HG03159 (cell line): Measurements from ENCODE around the gene CRYGB.

Experiments
- ATAC-seq: cut with Tn5 transposase; IDR thresholded peaks from one replicate; pipeline ENCODE4 v1.9.1; 2021; ENCODE audit warnings: mild to moderate bottlenecking, moderate library complexity; ENCODE audit not compliant: unreplicated experiment

Gene CRYGB, protein sequence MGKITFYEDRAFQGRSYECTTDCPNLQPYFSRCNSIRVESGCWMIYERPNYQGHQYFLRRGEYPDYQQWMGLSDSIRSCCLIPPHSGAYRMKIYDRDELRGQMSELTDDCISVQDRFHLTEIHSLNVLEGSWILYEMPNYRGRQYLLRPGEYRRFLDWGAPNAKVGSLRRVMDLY

GRCh38 chr2:208146006-208146405, at the start of gene CRYGB:
Gene CRYGB (minus strand): TSS chr2:208146158. CDS start chr2:208146120, 38 bp downstream.
- ATAC-seq, result no peak

- ATAC-seq, result no peak
These were observed 49.6 kb upstream of the CRYGB start for GRCh38 chr2:208195531-208195930.

- ATAC-seq, result no peak
These were observed 46.8 kb upstream of the CRYGB start for GRCh38 chr2:208192611-208193236.

- no peak for ATAC-seq
These were observed 44.0 kb upstream of the CRYGB start, which contains the start of gene C2orf80 for GRCh38 chr2:208189810-208190503. Gene C2orf80 (minus strand): TSS chr2:208190030. CDS start chr2:208186986, 3,044 bp downstream.

- ATAC-seq, result no peak
These were observed 43.3 kb upstream of the CRYGB start for GRCh38 chr2:208189069-208189809.

GRCh38 chr2:208186893-208187292, 40.9 kb upstream of the CRYGB start:
- no peak for ATAC-seq

- ATAC-seq, result no peak
These were observed 40.5 kb upstream of the CRYGB start for GRCh38 chr2:208186465-208186864.

DNA sequence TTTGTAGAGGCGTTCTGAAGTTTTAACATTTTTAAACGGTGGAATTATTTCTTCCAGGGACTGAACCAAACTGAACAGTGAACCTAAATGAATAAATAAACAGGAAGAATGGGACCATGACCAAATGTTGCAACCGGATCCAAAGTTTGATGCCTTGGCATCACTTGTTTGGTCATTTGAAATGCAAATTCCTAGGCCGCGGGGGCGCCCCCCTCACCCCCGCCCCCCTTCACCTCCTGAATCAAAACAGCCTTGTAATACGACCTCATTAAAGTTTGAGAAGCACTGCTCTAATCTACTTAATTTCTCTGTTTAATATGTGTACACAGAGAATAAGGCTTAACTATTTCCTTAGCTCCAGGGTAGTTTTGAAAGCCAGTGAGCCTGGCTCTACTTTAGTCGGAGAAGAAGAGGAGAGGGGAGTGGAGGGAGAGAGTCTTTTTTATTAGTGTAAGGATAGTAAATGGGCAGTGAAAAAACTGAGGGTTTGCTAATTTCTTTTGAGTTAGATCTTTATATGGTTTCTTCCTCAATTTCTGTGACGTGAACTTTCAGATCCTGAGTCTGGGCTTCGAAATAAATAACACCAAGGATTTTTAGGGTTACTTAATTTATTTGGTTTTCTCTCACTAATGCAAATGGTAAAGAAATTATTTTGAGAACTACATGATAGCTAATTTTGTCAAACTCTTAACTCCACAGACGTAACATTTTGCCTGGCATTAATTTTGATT, 38.2 kb upstream of the CRYGB start:
- ATAC-seq, result no peak

- no peak for ATAC-seq
These were observed 37.6 kb upstream of the CRYGB start for GRCh38 chr2:208183526-208183925.

- ATAC-seq, result no peak
These were observed 36.9 kb upstream of the CRYGB start for GRCh38 chr2:208182835-208183234.

GRCh38 chr2:208179028-208179609, 33.2 kb upstream of the CRYGB start:
- no peak for ATAC-seq

DNA sequence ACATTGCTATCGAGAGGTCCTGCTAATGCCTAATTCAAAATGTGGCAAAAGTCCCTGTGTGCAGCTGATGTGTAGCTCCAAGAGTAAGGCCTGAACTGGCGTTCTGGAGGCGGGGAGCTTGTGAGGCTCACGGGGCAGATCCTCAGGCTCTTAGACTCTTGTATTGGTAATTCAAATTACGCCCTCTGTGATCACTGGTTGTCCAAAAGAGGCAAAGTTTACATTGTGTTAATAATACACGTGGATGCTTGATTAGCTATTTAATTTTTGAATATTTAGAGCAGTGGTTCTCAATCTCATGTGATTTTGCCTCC, 29.8 kb upstream of the CRYGB start:
- ATAC-seq, result no peak

- ATAC-seq, result peak; percentile 98
These were observed 29.3 kb upstream of the CRYGB start for GRCh38 chr2:208175069-208175839.

DNA sequence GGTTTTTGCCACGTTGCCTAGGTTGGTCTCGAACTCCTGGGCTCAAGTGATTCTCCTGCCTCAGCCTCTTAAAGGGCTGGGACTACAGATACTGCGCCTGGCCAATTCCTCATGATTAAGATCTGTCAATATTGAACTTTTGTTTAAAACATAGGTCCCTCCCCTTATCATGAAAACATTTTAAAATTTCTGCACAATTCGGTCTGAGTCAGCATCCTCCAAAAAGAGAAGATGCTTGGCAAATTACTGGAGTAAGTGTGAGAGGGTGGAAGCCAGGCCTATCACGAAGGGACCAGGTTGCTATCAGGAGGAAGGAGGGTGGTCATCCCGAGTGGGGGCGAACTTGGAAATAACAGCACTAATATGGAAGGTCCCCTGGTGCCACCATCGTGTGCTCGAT, 28.2 kb upstream of the CRYGB start:
- no peak for ATAC-seq

DNA sequence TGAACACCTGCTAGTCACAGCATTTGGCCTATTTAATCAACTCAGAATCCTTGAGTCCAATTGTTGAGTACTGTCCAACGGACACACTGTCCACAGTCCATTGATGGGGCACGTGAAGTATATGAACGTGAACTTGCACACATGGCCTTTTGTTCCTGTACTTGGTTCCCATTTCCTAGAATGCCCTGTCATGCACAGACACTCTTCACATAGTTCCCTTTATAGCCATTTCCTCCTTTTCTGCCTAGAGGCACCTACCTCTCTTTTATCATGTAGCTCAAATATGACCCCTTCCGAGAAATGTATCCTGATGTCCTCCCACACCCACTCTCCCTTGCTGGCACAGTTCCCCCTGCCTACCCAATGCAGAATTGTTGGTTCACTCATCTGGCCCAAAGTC, 26.2 kb upstream of the CRYGB start:
- ATAC-seq, result no peak

DNA sequence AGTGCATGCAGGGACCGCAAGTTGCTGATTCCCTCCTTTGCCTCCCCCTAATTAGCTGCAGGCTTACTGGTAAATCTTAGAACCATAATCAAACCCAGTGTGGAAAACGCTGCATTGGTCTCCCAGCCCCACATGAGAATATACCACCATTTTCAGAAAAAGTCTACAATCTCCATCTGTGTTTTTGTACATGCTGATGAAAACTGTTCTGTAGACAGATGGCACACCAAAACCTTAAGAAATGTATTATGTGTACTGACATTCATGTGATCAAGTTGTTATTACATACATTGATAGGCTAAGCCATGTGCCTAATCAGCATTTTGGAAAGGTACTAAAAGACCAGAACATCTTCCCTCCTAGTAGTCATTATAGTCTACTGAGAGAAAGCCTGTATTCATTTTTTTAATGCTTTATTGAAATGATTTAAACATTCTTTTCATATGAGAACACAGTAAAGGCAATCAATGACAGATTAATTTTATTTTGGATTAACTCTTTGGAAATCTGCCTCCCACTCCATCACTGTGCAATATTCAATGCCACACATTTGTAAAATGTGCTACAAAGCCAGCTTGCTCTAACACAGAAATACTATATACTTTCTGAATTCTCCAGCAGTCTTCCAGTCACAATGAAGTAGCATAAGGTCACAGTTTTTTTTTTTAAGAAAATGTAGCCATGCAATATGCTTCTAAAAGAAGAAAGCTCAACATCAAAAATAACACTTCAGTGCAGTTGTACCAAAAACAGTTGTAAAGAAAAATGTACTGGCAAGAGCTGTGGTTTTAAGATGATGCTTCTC, 19.2 kb upstream of the CRYGB start:
- no peak for ATAC-seq

GRCh38 chr2:208163489-208163888, 17.5 kb upstream of the CRYGB start, which contains the start of gene CRYGA:
Gene CRYGA (minus strand): TSS chr2:208163589. CDS start chr2:208163556, 33 bp downstream.
- no peak for ATAC-seq

GRCh38 chr2:208156439-208156838, 10.5 kb upstream of the CRYGB start:
- no peak for ATAC-seq

DNA sequence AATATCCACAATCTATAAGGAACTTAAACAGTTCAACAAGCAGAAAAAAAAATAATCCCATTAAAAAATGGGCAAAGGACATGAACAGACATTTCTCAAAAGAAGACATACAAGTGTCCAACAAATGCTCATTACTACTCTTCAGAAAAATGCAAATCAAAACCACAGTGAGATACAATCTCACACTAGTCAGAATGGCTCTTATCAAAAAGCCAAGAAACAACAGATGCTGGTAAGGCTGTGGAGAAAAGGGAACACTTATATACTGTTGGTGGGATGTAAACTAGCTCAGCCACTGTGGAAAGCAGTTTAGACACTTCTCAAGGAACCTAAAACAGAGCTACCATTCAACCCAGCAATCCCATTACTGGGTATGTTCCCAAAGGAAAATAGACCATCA, 7.2 kb upstream of the CRYGB start:
- no peak for ATAC-seq
